HepG2 (cell line): ENCODE results near the gene EYA3. TPM values are rescaled to one million over a fixed set of nuclear protein-coding genes. Genes with fewer than 3 reads are reported as not detected.

Experiments used
- ATAC-seq: fragments of 200-7000 bp; cut with Tn5 transposase; 3 replicates; pipeline ENCODE4 v1.9.1; 2020; ENCODE audit warnings: mild to moderate bottlenecking, moderate library complexity
- BruUV-seq: library from RNA; stranded (reverse); fragments of 400-500 nt; replicated peaks from 2 replicates; lab custom pipeline; 2021; lab: Mats Ljungman, UMichigan
- CTCF ChIA-PET: fragments of 300-600 bp; formaldehyde crosslinking; extraction: SDS; loops from one replicate; lab custom pipeline; 2021; ENCODE audit warnings: low total read pairs, inconsistent platforms, low intra/inter-chr PET ratio; lab: Yijun Ruan, JAX
- POLR2A ChIA-PET: fragments of 350-600 bp; sonication (Branson Sonifier 250); formaldehyde crosslinking; loops from one replicate; lab custom pipeline; 2020; ENCODE audit warnings: antibody characterized with exemption, inconsistent platforms; lab: Yijun Ruan, JAX
- DNase-seq: peaks from one replicate; pipeline ENCODE4 v3.0.0-alpha.2; 2015; ENCODE audit warnings: low spot score
- FAIRE-seq: peaks from 3 replicates; lab custom pipeline; 2011; peaks lifted over from hg19 to GRCh38; lab: Jason Lieb, UNC
- H2AFZ ChIP-seq: one replicate; pipeline ENCODE4 v1.6.1; 2011; ENCODE audit warnings: low read length, inconsistent platforms
- H3K27ac ChIP-seq: fragments of 300-600 bp; 3 replicates; pipeline ENCODE4 v1.8.0; 2011; ENCODE audit warnings: mixed run types, mild to moderate bottlenecking, mixed read lengths, low read length, inconsistent platforms; ENCODE audit not compliant: insufficient read depth; ENCODE audit errors: extremely low read length
- H3K27me3 ChIP-seq, 2 experiments: fragments of 200-600 bp in 1 of 2; 2 replicates in 1 of 2; 3 replicates in 1 of 2; pipeline versions ENCODE4 v1.6.0 to v1.8.0; 2011; ENCODE audit warnings: low read length in 2 of 2, mild to moderate bottlenecking in 2 of 2, moderate library complexity in 2 of 2, inconsistent platforms in 1 of 2; ENCODE audit not compliant: insufficient read depth in 2 of 2, control insufficient read depth in 1 of 2
- H3K36me3 ChIP-seq, 2 experiments: fragments of 200-600 bp in 1 of 2; replicated peaks in 1 of 2; 2 replicates in 1 of 2; 3 replicates in 1 of 2; pipeline versions ENCODE4 v1.5.1 to v1.8.0; 2011; ENCODE audit warnings: low read length in 2 of 2, inconsistent platforms in 1 of 2; ENCODE audit not compliant: insufficient read depth in 2 of 2, control insufficient read depth in 1 of 2
- H3K4me1 ChIP-seq: 2 replicates; pipeline ENCODE4 v1.5.1; 2012; ENCODE audit warnings: low read length, inconsistent platforms; ENCODE audit not compliant: insufficient read depth
- H3K4me2 ChIP-seq: 2 replicates; pipeline ENCODE4 v1.6.0; 2011; ENCODE audit warnings: low read depth, low read length, inconsistent platforms
- H3K4me3 ChIP-seq, 3 experiments: fragments of 200-600 bp in 1 of 3; sonication (generic), shearing (Covaris generic) in 1 of 3; replicated peaks in 1 of 3; 2 replicates each; pipeline ENCODE4 v1.5.1; 2011 to 2016; ENCODE audit warnings: low read length in 3 of 3, inconsistent platforms in 2 of 3, low read depth in 2 of 3, mild to moderate bottlenecking in 2 of 3, control low read depth in 1 of 3, mixed read lengths in 1 of 3; ENCODE audit not compliant: insufficient read depth in 1 of 3
- H3K79me2 ChIP-seq: one replicate; pipeline ENCODE4 v1.6.1; 2011; ENCODE audit warnings: low read length, inconsistent platforms; ENCODE audit not compliant: insufficient read depth
- H3K9ac ChIP-seq: 2 replicates; pipeline ENCODE4 v1.6.0; 2011; ENCODE audit warnings: mild to moderate bottlenecking, low read depth, low read length, inconsistent platforms; ENCODE audit not compliant: insufficient read depth
- H3K9me3 ChIP-seq: 2 replicates; pipeline ENCODE4 v1.5.1; 2012; ENCODE audit warnings: mild to moderate bottlenecking, low read length
- H4K20me1 ChIP-seq: 2 replicates; pipeline ENCODE4 v1.6.0; 2011; ENCODE audit warnings: inconsistent platforms, mild to moderate bottlenecking, low read length, moderate library complexity; ENCODE audit not compliant: insufficient read depth
- GZF1 ChIP-seq: sonication (generic); formaldehyde crosslinking; IDR thresholded peaks from 2 replicates; pipeline ENCODE4 v1.5.1; 2020; ENCODE audit warnings: mild to moderate bottlenecking, missing genetic modification reagents
- JARID2 ChIP-seq: sonication (generic); formaldehyde crosslinking; IDR thresholded peaks from 2 replicates; pipeline ENCODE4 v1.8.1; 2023; ENCODE audit warnings: missing genetic modification reagents, inconsistent platforms; ENCODE audit not compliant: insufficient replicate concordance
- KMT2A ChIP-seq: sonication (generic); formaldehyde crosslinking; IDR thresholded peaks from 2 replicates; pipeline ENCODE4 v1.4.0; 2020; ENCODE audit warnings: missing genetic modification reagents
- NR2F6 ChIP-seq, 2 experiments: IDR thresholded peaks; 2 replicates each; pipeline ENCODE4 v1.6.1; 2016; ENCODE audit warnings: antibody characterized with exemption in 1 of 2, mild to moderate bottlenecking in 1 of 2
- RXRB ChIP-seq: IDR thresholded peaks from 2 replicates; pipeline ENCODE4 v1.6.1; 2016; ENCODE audit warnings: borderline replicate concordance, missing genetic modification reagents, missing compliant biosample characterization
- SP1 ChIP-seq, 2 experiments: fragments of 450-650 bp in 1 of 2; sonication (generic) in 1 of 2; formaldehyde crosslinking in 1 of 2; IDR thresholded peaks; 2 replicates each; pipeline versions ENCODE4 v1.4.0 to v1.6.1; 2016 to 2020; ENCODE audit warnings: missing genetic modification reagents in 1 of 2
- SRSF1 ChIP-seq: fragments of 200-400 bp; formaldehyde crosslinking; optimal IDR thresholded peaks from 2 replicates; pipeline ENCODE3; 2017; ENCODE audit warnings: mild to moderate bottlenecking, low read depth, low read length, moderate library complexity
- ZBTB21 ChIP-seq: sonication (generic); formaldehyde crosslinking; IDR thresholded peaks from 2 replicates; pipeline ENCODE4 v1.4.0; 2020; ENCODE audit warnings: missing genetic modification reagents
- ZBTB42 ChIP-seq: sonication (generic); formaldehyde crosslinking; IDR thresholded peaks from 2 replicates; pipeline ENCODE4 v1.5.0; 2020; ENCODE audit warnings: mild to moderate bottlenecking, missing genetic modification reagents
- ZNF225 ChIP-seq: sonication (generic); formaldehyde crosslinking; IDR thresholded peaks from 2 replicates; pipeline ENCODE4 v1.4.0; 2020; ENCODE audit warnings: mild to moderate bottlenecking, missing genetic modification reagents
- ZNF329 ChIP-seq: sonication (generic); formaldehyde crosslinking; IDR thresholded peaks from 2 replicates; pipeline ENCODE4 v1.9.0; 2021; ENCODE audit warnings: low read depth, mild to moderate bottlenecking, missing genetic modification reagents
- ZNF331 ChIP-seq: sonication (generic); formaldehyde crosslinking; IDR thresholded peaks from 2 replicates; pipeline ENCODE4 v1.4.0; 2020; ENCODE audit warnings: missing genetic modification reagents
- ZNF629 ChIP-seq: sonication (generic); formaldehyde crosslinking; conservative IDR thresholded peaks from 2 replicates; pipeline ENCODE4 v1.5.0; 2020; ENCODE audit warnings: missing genetic modification reagents
- ZNF773 ChIP-seq: sonication (generic); formaldehyde crosslinking; IDR thresholded peaks from 2 replicates; pipeline ENCODE4 v1.4.0; 2020; ENCODE audit warnings: missing genetic modification reagents, borderline replicate concordance
- WGBS: methylation state at CpG from one replicate; pipeline ENCODE4 v1.1.6; 2017; ENCODE audit warnings: low lambda C conversion rate; 5-methylcytosine and 5-hydroxymethylcytosine counted together
- in situ Hi-C: cut with HindIII; loops from 2 replicates; pipeline ENCODE4 v1.10.0; 2017; ENCODE audit warnings: low pct_unique_long_range_greater_than_20kb; ENCODE audit not compliant: extremely low pct_ligation_motif_present
- intact Hi-C: fragments of 100-400 bp; cut with micrococcal nuclease; formaldehyde crosslinking; loops from one replicate; pipeline ENCODE4 v1.10.0; 2022; ENCODE audit not compliant: unreplicated experiment
- polyA plus RNA-seq, 8 experiments: library from polyadenylated mRNA; depleted of rRNA in 3 of 8; stranded (reverse) in 7 of 8; unstranded in 1 of 8; fragments of >200 nt; fragmentation: Illumina TruSeq in 4 of 8; extraction: Trizol in 4 of 8; gene quantifications; 2 replicates each; pipeline versions ENCODE4 v1.2.1 to v1.2.3, GENCODE V29; 2011 to 2016; ENCODE audit warnings: low read depth in 4 of 8, missing spikeins in 1 of 8, mixed read lengths in 1 of 8; ENCODE audit not compliant: insufficient read depth in 1 of 8
- total RNA-seq, 5 experiments: library from RNA; depleted of rRNA; stranded (reverse); fragments of >200 nt; fragmentation: Illumina TruSeq; extraction: Trizol; gene quantifications; 2 replicates each; pipeline ENCODE4 v1.2.3, GENCODE V29; 2016; ENCODE audit warnings: low read depth in 1 of 5
- TF ChIP-seq, protein P1 (sequence below): sonication (generic); formaldehyde crosslinking; IDR thresholded peaks from 2 replicates; pipeline ENCODE4 v1.9.0; 2021; ENCODE audit warnings: missing genetic modification reagents, mild to moderate bottlenecking, borderline replicate concordance
- TF ChIP-seq, protein P2 (sequence below): sonication (generic); formaldehyde crosslinking; IDR thresholded peaks from 2 replicates; pipeline ENCODE4 v1.4.0; 2020; ENCODE audit warnings: missing genetic modification reagents
- TF ChIP-seq, protein P3 (sequence below): sonication (generic); formaldehyde crosslinking; IDR thresholded peaks from 2 replicates; pipeline ENCODE4 v1.4.0; 2020; ENCODE audit warnings: missing genetic modification reagents

Gene EYA3
- total and polyA plus RNA-seq, 2 of the 13 experiments (the other 11 are each of a cell fraction or from before 2014, with no cell fraction given): 13.9 to 19.7 TPM

DNA sequence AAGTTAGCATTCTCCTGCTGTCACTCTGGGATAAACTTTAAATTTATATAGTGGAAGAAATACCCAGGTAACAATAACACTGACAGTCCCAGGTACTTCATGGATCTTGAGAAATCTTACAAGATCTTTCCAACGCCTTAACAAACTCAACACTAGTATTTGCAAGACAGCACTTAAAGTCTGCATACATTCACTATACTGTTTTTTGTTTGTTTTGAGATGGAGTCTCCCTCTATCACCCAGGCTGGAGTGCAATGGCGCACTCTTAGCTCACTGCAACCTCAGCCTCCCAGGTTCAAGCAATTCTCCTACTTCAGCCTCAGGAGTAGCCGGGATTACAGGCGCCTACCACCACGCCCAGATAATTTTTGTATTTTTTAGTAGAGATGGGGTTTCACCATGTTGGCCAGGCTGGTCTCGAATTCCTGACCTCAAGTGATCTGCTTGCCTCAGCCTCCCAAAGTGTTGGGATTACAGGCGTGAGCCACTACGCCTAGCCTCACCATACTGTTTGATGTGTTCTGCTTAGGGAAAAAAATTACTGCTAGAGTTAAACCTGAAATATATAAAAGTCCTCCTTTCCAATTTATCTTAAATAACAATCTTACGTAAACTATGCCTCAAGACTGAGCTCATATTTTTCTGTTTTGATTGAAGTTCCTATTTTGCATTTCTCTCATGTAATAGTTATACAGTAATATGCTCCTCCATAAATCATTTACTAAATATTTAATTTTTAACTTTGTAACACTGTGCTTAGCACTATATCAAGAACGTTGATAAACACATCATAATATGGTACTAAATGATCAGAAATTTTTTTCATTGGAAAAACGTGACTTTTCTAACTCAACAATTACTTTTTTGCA lies 17.5 kb downstream of the EYA3 start:
- ChIA-PET CTCF (no interaction called here), POLR2A (interaction anchor here (1.6 kb wide), 1 partner anchor 18 kb away, joined by 4 read pairs; the partner anchor contains the start of gene EYA3)
- intact Hi-C loops (no loop called here), in situ Hi-C loops (no loop called here)
- Histone ChIP-seq H3K4me2 (no peak overlapping the region), H4K20me1 (no peaks in the 10 kb centered on the region), H3K36me3 (no peaks in the 10 kb centered on the region; a peak in 1 of 5 replicates), H2AFZ (no peak overlapping the region), H3K9ac (no peak overlapping the region), H3K27ac (no peak overlapping the region), H3K27me3 (no peaks in the 10 kb centered on the region), H3K79me2 (peaks cover 67% of the 10 kb centered on the region), H3K4me3 (no peak overlapping the region), H3K9me3 (no peaks in the 10 kb centered on the region), H3K4me1 (peaks cover 24% of the 10 kb centered on the region)
- WGBS: 93% methylated on average over 11 of the region's 11 CpGs
- FAIRE-seq: no peak
- no peak for DNase-seq
- no TSS peak for BruUV-seq
- no peak for ATAC-seq
- TF ChIP-seq ZNF331 (CRISPR knock-in tag) (no peak), ZBTB42 (CRISPR knock-in tag) (no peak), SRSF1 (no peak), GZF1 (CRISPR knock-in tag) (no peak), SP1 (IDR thresholded peaks at IDR 0.05) (no peak), SP1 (CRISPR knock-in tag; IDR thresholded peaks at IDR 0.05) (no peak), JARID2 (CRISPR knock-in tag) (no peak), ZBTB21 (CRISPR knock-in tag) (no peak), RXRB (CRISPR knock-in tag) (no peak), ZNF629 (CRISPR knock-in tag) (no peak), KMT2A (CRISPR knock-in tag) (no peak), ZNF773 (CRISPR knock-in tag) (no peak), ZNF329 (CRISPR knock-in tag) (no peak), ZNF225 (CRISPR knock-in tag) (no peak), NR2F6 (IDR thresholded peaks at IDR 0.05) (no peak), NR2F6 (CRISPR knock-in tag; IDR thresholded peaks at IDR 0.05) (no peak)
- TF ChIP-seq, protein P1, sequence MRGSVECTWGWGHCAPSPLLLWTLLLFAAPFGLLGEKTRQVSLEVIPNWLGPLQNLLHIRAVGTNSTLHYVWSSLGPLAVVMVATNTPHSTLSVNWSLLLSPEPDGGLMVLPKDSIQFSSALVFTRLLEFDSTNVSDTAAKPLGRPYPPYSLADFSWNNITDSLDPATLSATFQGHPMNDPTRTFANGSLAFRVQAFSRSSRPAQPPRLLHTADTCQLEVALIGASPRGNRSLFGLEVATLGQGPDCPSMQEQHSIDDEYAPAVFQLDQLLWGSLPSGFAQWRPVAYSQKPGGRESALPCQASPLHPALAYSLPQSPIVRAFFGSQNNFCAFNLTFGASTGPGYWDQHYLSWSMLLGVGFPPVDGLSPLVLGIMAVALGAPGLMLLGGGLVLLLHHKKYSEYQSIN (CRISPR knock-in tag): no peak
- TF ChIP-seq, protein P2, sequence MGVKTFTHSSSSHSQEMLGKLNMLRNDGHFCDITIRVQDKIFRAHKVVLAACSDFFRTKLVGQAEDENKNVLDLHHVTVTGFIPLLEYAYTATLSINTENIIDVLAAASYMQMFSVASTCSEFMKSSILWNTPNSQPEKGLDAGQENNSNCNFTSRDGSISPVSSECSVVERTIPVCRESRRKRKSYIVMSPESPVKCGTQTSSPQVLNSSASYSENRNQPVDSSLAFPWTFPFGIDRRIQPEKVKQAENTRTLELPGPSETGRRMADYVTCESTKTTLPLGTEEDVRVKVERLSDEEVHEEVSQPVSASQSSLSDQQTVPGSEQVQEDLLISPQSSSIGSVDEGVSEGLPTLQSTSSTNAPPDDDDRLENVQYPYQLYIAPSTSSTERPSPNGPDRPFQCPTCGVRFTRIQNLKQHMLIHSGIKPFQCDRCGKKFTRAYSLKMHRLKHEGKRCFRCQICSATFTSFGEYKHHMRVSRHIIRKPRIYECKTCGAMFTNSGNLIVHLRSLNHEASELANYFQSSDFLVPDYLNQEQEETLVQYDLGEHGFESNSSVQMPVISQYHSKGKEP (CRISPR knock-in tag): no peak
- TF ChIP-seq, protein P3, sequence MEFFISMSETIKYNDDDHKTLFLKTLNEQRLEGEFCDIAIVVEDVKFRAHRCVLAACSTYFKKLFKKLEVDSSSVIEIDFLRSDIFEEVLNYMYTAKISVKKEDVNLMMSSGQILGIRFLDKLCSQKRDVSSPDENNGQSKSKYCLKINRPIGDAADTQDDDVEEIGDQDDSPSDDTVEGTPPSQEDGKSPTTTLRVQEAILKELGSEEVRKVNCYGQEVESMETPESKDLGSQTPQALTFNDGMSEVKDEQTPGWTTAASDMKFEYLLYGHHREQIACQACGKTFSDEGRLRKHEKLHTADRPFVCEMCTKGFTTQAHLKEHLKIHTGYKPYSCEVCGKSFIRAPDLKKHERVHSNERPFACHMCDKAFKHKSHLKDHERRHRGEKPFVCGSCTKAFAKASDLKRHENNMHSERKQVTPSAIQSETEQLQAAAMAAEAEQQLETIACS: no peak
